ENCODE measurements around the gene AKAP6. TPM values are rescaled to one million over a fixed set of nuclear protein-coding genes. Genes with fewer than 3 reads are reported as not detected.
"Not testable (repeated sequence)": the region's sequence is repeated elsewhere in the genome, so short reads cannot be mapped to it uniquely, and the experiment has no call there.

Gene AKAP6
- total RNA-seq, 1 experiment from 2014 or later = 2.8 TPM

DNA sequence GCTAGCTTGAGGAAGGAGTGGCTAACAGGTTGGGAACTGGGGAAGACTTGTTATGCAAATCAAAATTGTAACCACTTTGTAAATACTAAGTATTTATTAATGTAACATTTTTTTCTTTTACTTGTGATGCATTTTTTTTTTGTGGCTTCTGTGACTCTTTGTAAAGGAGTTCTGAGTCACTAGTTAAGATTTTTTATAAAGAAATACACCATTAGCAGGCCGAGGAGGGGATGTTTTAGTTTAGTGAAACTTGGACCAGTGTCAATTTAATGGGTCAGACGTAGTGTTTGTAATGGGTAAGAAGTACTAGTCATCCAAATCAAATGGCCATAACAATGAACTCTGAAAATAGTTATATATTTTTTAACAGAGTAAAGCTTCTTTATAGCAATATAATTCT is 43.1 kb downstream of the AKAP6 start:
- Mint-ChIP-seq H3K9me3 (ENCODE audit: low read depth, unreplicated experiment) (no peaks in the 10 kb centered on the region), H3K36me3 (ENCODE audit: insufficient read depth, unreplicated experiment) (no peaks in the 10 kb centered on the region), H3K4me1 (ENCODE audit: low read depth, unreplicated experiment) (no peaks in the 10 kb centered on the region), H3K27me3 (ENCODE audit: unreplicated experiment) (no peaks in the 10 kb centered on the region), H3K4me3 (ENCODE audit: low read depth, unreplicated experiment) (no peak overlapping the region), H3K27ac (ENCODE audit: unreplicated experiment) (no peak overlapping the region)
- TF ChIP-seq, protein P1, sequence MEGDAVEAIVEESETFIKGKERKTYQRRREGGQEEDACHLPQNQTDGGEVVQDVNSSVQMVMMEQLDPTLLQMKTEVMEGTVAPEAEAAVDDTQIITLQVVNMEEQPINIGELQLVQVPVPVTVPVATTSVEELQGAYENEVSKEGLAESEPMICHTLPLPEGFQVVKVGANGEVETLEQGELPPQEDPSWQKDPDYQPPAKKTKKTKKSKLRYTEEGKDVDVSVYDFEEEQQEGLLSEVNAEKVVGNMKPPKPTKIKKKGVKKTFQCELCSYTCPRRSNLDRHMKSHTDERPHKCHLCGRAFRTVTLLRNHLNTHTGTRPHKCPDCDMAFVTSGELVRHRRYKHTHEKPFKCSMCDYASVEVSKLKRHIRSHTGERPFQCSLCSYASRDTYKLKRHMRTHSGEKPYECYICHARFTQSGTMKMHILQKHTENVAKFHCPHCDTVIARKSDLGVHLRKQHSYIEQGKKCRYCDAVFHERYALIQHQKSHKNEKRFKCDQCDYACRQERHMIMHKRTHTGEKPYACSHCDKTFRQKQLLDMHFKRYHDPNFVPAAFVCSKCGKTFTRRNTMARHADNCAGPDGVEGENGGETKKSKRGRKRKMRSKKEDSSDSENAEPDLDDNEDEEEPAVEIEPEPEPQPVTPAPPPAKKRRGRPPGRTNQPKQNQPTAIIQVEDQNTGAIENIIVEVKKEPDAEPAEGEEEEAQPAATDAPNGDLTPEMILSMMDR (IDR thresholded peaks at IDR 0.05; ENCODE audit: unreplicated experiment) = no peak
- CTCF ChIA-PET = interaction anchor here (0.6 to 0.8 kb wide), 2 partner anchors 11 to 53 kb away, joined by 3 to 4 read pairs; no protein-coding TSS in a partner anchor
- no peak for DNase-seq
- intact Hi-C loops (cut with micrococcal nuclease; ENCODE audit: unreplicated experiment) = loop anchor here (10.0 kb wide), 1 partner anchor 297 kb away; the partner anchor contains the start of gene ARHGAP5
- no TSS peak for BruUV-seq (replicated peaks)

DNA sequence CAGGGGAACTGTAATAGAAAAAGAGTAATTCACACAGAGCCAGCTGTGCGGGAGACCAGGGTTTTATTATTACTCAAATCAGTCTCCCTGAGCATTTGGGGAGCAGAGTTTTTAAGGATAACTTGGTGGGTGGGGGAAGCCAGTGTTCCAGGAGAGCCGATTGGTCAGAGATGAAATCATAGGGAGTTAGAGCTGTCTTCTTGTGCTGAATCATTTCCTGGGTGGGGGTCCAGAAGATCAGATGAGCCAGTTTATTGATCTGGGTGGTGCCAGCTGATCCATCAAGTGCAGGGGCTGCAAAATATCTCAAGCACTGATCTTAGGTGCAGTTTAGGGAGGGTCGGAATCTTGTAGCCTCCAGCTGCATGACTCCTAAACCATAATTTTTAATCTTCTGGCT is 44.1 kb downstream of the AKAP6 start:
- CTCF ChIA-PET; BruUV-seq (replicated peaks); H3K27me3 Mint-ChIP-seq (ENCODE audit: unreplicated experiment); H3K4me1 Mint-ChIP-seq (ENCODE audit: low read depth, unreplicated experiment); H3K4me3 Mint-ChIP-seq (ENCODE audit: low read depth, unreplicated experiment); DNase-seq; H3K9me3 Mint-ChIP-seq (ENCODE audit: low read depth, unreplicated experiment); H3K36me3 Mint-ChIP-seq (ENCODE audit: insufficient read depth, unreplicated experiment): not testable (repeated sequence)
- H3K27ac Mint-ChIP-seq (ENCODE audit: unreplicated experiment) = peak overlapping the region; percentile 14
- intact Hi-C loops (cut with micrococcal nuclease; ENCODE audit: unreplicated experiment) = loop anchor here (10.0 kb wide), 1 partner anchor 298 kb away; the partner anchor contains the start of gene ARHGAP5

DNA sequence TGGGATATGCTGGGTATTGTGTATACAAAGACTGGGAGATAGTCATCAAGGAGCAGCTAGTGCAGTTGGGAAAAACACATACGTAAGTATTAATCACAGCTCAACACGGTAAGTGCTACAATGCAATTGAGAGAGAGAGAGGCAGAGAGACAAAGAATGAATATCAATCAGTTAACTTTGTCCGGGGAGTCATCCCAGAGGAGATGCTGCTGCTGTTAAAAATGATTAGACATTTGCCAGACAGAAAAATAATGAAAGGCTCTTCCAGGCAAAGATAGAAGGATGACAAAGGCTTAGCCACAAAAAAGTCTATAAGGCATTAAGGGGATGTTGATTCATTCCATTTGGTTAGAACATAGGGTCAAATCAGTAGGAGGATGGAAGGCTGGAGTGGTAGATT is 45.1 kb downstream of the AKAP6 start:
- DNase-seq = no peak
- H3K4me3 Mint-ChIP-seq (ENCODE audit: low read depth, unreplicated experiment) = no peak overlapping the region
- peaks cover 1% of the 10 kb centered on the region for H3K4me1 Mint-ChIP-seq (ENCODE audit: low read depth, unreplicated experiment)
- TF ChIP-seq, protein P1 (IDR thresholded peaks at IDR 0.05; ENCODE audit: unreplicated experiment) = no peak
- CTCF ChIA-PET = no interaction called here
- H3K36me3 Mint-ChIP-seq (ENCODE audit: insufficient read depth, unreplicated experiment) = no peaks in the 10 kb centered on the region
- intact Hi-C loops (cut with micrococcal nuclease; ENCODE audit: unreplicated experiment) = loop anchor here (10.0 kb wide), 1 partner anchor 299 kb away; the partner anchor contains the start of gene ARHGAP5
- H3K9me3 Mint-ChIP-seq (ENCODE audit: low read depth, unreplicated experiment) = no peaks in the 10 kb centered on the region
- H3K27me3 Mint-ChIP-seq (ENCODE audit: unreplicated experiment) = no peaks in the 10 kb centered on the region
- no TSS peak for BruUV-seq (replicated peaks)
- no peak overlapping the region for H3K27ac Mint-ChIP-seq (ENCODE audit: unreplicated experiment)

DNA sequence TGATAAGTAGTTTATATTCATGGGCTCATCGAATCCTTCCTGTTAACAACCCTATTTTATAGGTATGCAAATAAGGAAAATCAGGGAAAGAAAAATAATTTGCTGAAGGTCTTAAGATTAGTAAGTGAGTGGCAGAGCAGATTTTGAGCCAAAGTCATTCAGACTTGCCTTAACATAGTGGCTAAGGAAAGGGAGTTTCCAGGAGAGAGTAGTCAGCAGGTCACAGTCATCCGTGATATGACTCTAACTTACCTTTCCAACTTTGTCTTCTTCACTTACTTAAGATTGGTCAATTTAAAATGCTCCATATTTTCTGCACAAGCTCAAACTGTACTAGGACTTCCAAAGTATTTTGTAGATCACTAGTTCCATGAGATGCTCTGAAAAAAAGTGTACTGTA is 46.6 kb downstream of the AKAP6 start:
- CTCF ChIA-PET = no interaction called here
- intact Hi-C loops (cut with micrococcal nuclease; ENCODE audit: unreplicated experiment) = loop anchor here (10.0 kb wide), 1 partner anchor 301 kb away; the partner anchor contains the start of gene ARHGAP5
- Mint-ChIP-seq H3K4me1 (ENCODE audit: low read depth, unreplicated experiment) (peaks cover 11% of the 10 kb centered on the region), H3K4me3 (ENCODE audit: low read depth, unreplicated experiment) (no peak overlapping the region), H3K9me3 (ENCODE audit: low read depth, unreplicated experiment) (no peaks in the 10 kb centered on the region), H3K27ac (ENCODE audit: unreplicated experiment) (no peak overlapping the region), H3K27me3 (ENCODE audit: unreplicated experiment) (no peaks in the 10 kb centered on the region), H3K36me3 (ENCODE audit: insufficient read depth, unreplicated experiment) (no peaks in the 10 kb centered on the region)
- TF ChIP-seq, protein P1 (IDR thresholded peaks at IDR 0.05; ENCODE audit: unreplicated experiment) = no peak
- DNase-seq = no peak
- BruUV-seq (replicated peaks) = no TSS peak

DNA sequence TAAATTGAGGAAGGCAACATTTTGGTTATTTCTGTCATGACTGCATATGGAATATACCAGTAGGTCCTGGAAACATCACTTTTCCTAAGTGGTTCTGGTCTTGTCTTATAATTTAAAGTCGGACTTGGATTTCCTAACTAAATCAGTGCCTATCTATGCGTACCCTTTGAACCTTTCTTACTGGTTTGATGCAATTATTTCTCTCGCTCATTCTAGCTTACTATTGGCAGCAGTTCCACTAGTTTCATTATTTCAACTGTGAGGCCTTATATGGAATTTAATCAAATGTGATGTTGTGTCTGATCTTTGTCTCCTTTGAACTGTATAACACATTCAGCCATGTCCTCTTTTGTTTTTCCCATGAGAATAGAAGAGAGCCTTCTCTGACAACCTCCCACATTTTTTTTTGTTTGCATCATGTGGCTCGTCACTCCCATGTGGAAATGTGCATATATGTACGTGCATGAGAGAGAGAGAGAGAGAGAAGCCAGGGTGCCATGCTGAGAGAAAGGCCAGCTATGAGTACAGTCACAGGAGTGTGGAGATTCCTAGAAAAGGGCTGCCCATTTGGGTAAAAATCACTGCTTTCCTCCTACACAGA is 48.0 kb downstream of the AKAP6 start:
- no peak overlapping the region for H3K4me3 Mint-ChIP-seq (ENCODE audit: low read depth, unreplicated experiment)
- no peaks in the 10 kb centered on the region for H3K36me3 Mint-ChIP-seq (ENCODE audit: insufficient read depth, unreplicated experiment)
- BruUV-seq (replicated peaks) = no TSS peak
- peaks cover 23% of the 10 kb centered on the region for H3K4me1 Mint-ChIP-seq (ENCODE audit: low read depth, unreplicated experiment)
- CTCF ChIA-PET = no interaction called here
- intact Hi-C loops (cut with micrococcal nuclease; ENCODE audit: unreplicated experiment) = loop anchor here (10.0 kb wide), 1 partner anchor 302 kb away; the partner anchor contains the start of gene ARHGAP5
- no peaks in the 10 kb centered on the region for H3K27me3 Mint-ChIP-seq (ENCODE audit: unreplicated experiment)
- H3K27ac Mint-ChIP-seq (ENCODE audit: unreplicated experiment) = no peak overlapping the region
- no peaks in the 10 kb centered on the region for H3K9me3 Mint-ChIP-seq (ENCODE audit: low read depth, unreplicated experiment)
- DNase-seq = no peak
- TF ChIP-seq, protein P1 (IDR thresholded peaks at IDR 0.05; ENCODE audit: unreplicated experiment) = no peak
